Endometrial microvascular endothelial cells (primary cell): Measurements from ENCODE around the gene WIZ. TPM values are rescaled to one million over a fixed set of nuclear protein-coding genes. Genes with fewer than 3 reads are reported as not detected.
"Not testable (repeated sequence)": the region's sequence is repeated elsewhere in the genome, so short reads cannot be mapped to it uniquely, and the experiment has no call there.

Experiments
- in situ Hi-C: cut with HindIII; loops from 2 replicates; pipeline ENCODE4 v1.10.0; 2017; ENCODE audit warnings: low sequenced_read_pairs, low pct_unique_long_range_greater_than_20kb; ENCODE audit errors: inconsistent ontology term
- total RNA-seq: library from RNA; depleted of rRNA; stranded (reverse); fragments of >200 nt; gene quantifications from one replicate; pipeline ENCODE4 v1.2.3, GENCODE V29; 2015; ENCODE audit errors: inconsistent ontology term

Gene WIZ
- total RNA-seq, result 46.6 TPM

- in situ Hi-C loops, result no loop called here
These were observed at the start of gene WIZ for GRCh38 chr19:15449620-15450527. TSS of gene WIZ (minus strand) at chr19:15449956. CDS start at chr19:15448307, 1,649 bp downstream.

- in situ Hi-C loops, result no loop called here
These were observed 49.2 kb upstream of the WIZ start for GRCh38 chr19:15498910-15499309.

GRCh38 chr19:15498156-15498858 is 48.6 kb upstream of the WIZ start:
- in situ Hi-C loops, result no loop called here

- in situ Hi-C loops, result no loop called here
These were observed 45.4 kb upstream of the WIZ start for GRCh38 chr19:15495151-15495550.

GRCh38 chr19:15488489-15489226 is 38.9 kb upstream of the WIZ start:
- in situ Hi-C loops, result no loop called here

- in situ Hi-C loops, result no loop called here
These were observed 37.3 kb upstream of the WIZ start for GRCh38 chr19:15487038-15487437.

- in situ Hi-C loops, result not testable (repeated sequence)
These were observed 36.0 kb upstream of the WIZ start for GRCh38 chr19:15485768-15486167.

- in situ Hi-C loops, result not testable (repeated sequence)
These were observed 31.2 kb upstream of the WIZ start for GRCh38 chr19:15480996-15481395.

- in situ Hi-C loops, result no loop called here
These were observed 29.9 kb upstream of the WIZ start, which contains the start of gene PGLYRP2 for GRCh38 chr19:15479391-15480345. TSS of gene PGLYRP2 (minus strand) at chr19:15479501. CDS start at chr19:15479371, 130 bp downstream.

GRCh38 chr19:15476325-15476724 is 26.6 kb upstream of the WIZ start:
- in situ Hi-C loops, result no loop called here

GRCh38 chr19:15475611-15476010 is 25.9 kb upstream of the WIZ start:
- in situ Hi-C loops, result no loop called here

- in situ Hi-C loops, result no loop called here
These were observed 25.4 kb upstream of the WIZ start for GRCh38 chr19:15475169-15475568.

GRCh38 chr19:15473821-15474220 is 24.1 kb upstream of the WIZ start:
- in situ Hi-C loops, result not testable (repeated sequence)

- in situ Hi-C loops, result no loop called here
These were observed 21.9 kb upstream of the WIZ start for GRCh38 chr19:15471639-15472101.

GRCh38 chr19:15469513-15470297 is 19.9 kb upstream of the WIZ start:
- in situ Hi-C loops, result no loop called here

GRCh38 chr19:15468675-15469512 is 19.1 kb upstream of the WIZ start:
- in situ Hi-C loops, result no loop called here
